ENCODE measurements around the gene SREBF2. TPM values are rescaled to one million over a fixed set of nuclear protein-coding genes. Genes with fewer than 3 reads are reported as not detected.

SREBF2 gene
- total and polyA plus RNA-seq, 2 experiments from 2014 or later, result 113 to 114 TPM

GRCh38 chr22:41899110-41899509, 66.2 kb downstream of the SREBF2 start:
- TF ChIP-seq EZH2phosphoT487 (IDR thresholded peaks at IDR 0.05; ENCODE audit: low read depth, severe bottlenecking, unreplicated experiment) (no peak), EZH2 (IDR thresholded peaks at IDR 0.05; ENCODE audit: borderline replicate concordance) (no peak), CTCF (IDR thresholded peaks at IDR 0.05; ENCODE audit: poor library complexity) (no peak)
- no peaks in the 10 kb centered on the region for H3K9me2 ChIP-seq (replicated peaks; ENCODE audit: insufficient read depth)
- no peaks in the 10 kb centered on the region for H3K36me3 ChIP-seq (replicated peaks; ENCODE audit: insufficient read depth, low read depth)

DNA sequence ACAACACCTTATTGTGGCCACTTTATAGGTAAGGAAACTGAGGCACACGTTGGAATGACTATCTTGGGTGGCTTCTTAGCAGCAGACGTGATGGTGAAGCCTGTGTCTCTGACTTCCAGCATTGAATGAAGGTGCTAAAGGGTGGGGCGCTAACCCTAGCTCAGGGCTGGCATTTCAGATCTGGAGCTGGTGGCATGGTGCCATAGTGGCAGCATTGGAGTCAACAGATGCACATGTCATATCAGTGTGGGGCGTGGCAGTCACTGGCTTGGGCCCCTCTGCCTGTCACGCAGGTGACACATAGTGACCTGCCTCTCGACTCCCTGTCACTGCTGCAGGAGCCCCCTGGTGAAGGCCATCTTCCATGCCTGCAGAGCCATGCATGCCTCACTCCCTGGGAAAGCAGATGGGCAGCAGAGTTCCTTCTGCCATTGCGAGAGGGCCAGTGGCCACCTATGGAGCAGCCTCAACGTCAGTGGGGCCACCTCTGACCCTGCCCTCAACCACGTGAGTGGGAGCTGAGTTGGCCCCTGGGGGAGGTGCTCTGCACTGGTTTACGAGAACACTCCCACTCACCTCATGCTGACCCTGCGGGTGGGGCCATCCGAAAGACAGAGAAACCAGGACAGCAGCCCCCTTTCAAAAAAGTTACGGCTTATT, 67.2 kb downstream of the SREBF2 start:
- Histone ChIP-seq H3K4me3 (no peak overlapping the region), H3K4me2 (no peak overlapping the region), H3K4me1 (ENCODE audit: insufficient read depth) (no peaks in the 10 kb centered on the region), H3K27ac (no peak overlapping the region), H3K27me3 (no peaks in the 10 kb centered on the region), H3K79me2 (no peaks in the 10 kb centered on the region), H3K36me3 (replicated peaks; ENCODE audit: insufficient read depth, low read depth) (no peaks in the 10 kb centered on the region), H4K20me1 (ENCODE audit: insufficient read depth, poor library complexity, severe bottlenecking) (no peaks in the 10 kb centered on the region), H3K9me2 (replicated peaks; ENCODE audit: insufficient read depth) (no peaks in the 10 kb centered on the region), H2AFZ (no peak overlapping the region), H3K9me3 (ENCODE audit: low read depth) (no peaks in the 10 kb centered on the region)
- DNase-seq (ENCODE audit: low spot score), result no peak
- TF ChIP-seq CTCF (IDR thresholded peaks at IDR 0.05; ENCODE audit: poor library complexity) (no peak), EZH2phosphoT487 (IDR thresholded peaks at IDR 0.05; ENCODE audit: low read depth, severe bottlenecking, unreplicated experiment) (no peak), EZH2 (IDR thresholded peaks at IDR 0.05; ENCODE audit: borderline replicate concordance) (no peak)
- WGBS (ENCODE audit: low lambda C conversion rate, missing lambda C conversion rate), result 85% methylated on average over 13 of the region's 13 CpGs

More at GRCh38 chr22:41899110-41899509, 66.2 kb downstream of the SREBF2 start:
- H3K4me3 ChIP-seq, result no peak overlapping the region
- H3K27ac ChIP-seq, result no peak overlapping the region
- no peaks in the 10 kb centered on the region for H3K79me2 ChIP-seq
- no peaks in the 10 kb centered on the region for H3K27me3 ChIP-seq
- 90% methylated on average over 5 of the region's 5 CpGs for WGBS (ENCODE audit: low lambda C conversion rate, missing lambda C conversion rate)
- no peak overlapping the region for H2AFZ ChIP-seq
- no peak overlapping the region for H3K4me2 ChIP-seq
- no peaks in the 10 kb centered on the region for H4K20me1 ChIP-seq (ENCODE audit: insufficient read depth, poor library complexity, severe bottlenecking)
- no peaks in the 10 kb centered on the region for H3K4me1 ChIP-seq (ENCODE audit: insufficient read depth)
- H3K9me3 ChIP-seq (ENCODE audit: low read depth), result no peaks in the 10 kb centered on the region
- no peak for DNase-seq (ENCODE audit: low spot score)

DNA sequence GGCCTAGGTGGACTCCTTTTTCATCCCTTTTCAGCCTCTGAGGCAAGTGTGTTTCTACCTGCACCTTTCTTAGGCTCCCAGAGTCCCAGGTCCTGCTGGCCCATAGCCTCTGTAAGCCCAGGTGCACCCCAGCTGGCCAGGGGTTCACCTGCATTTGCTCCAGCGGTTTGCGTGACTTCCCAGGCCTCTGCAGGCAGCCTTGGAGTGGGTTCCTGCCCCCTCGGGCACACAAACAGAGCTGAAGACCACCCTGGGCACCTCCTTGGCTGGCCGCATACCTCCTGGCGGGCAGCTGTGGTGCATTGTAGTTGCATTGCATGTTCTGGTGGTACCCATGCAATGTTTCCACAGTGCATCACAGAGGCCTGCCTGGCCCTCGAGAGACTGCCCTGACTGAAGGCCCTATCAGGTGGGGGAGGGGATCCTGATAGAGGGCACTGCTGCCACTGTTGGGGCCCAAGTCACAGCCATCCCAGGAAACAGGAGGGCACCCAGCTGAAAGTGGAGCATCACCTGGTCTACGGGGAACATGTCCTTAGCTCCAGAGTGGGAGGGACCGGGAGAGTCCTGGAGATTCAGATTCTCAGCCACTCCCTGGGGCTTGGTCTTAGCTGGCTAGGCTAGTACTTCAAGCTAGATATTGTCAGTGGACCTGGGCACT, 67.9 kb downstream of the SREBF2 start:
- H3K9me3 ChIP-seq (ENCODE audit: low read depth), result no peaks in the 10 kb centered on the region
- no peaks in the 10 kb centered on the region for H3K27me3 ChIP-seq
- no peak overlapping the region for H2AFZ ChIP-seq
- TF ChIP-seq CTCF (IDR thresholded peaks at IDR 0.05; ENCODE audit: poor library complexity) (no peak), EZH2phosphoT487 (IDR thresholded peaks at IDR 0.05; ENCODE audit: low read depth, severe bottlenecking, unreplicated experiment) (no peak), EZH2 (IDR thresholded peaks at IDR 0.05; ENCODE audit: borderline replicate concordance) (no peak)
- no peaks in the 10 kb centered on the region for H3K9me2 ChIP-seq (replicated peaks; ENCODE audit: insufficient read depth)
- H3K4me2 ChIP-seq, result no peak overlapping the region
- no peaks in the 10 kb centered on the region for H4K20me1 ChIP-seq (ENCODE audit: insufficient read depth, poor library complexity, severe bottlenecking)
- no peaks in the 10 kb centered on the region for H3K79me2 ChIP-seq
- no peaks in the 10 kb centered on the region for H3K36me3 ChIP-seq (replicated peaks; ENCODE audit: insufficient read depth, low read depth)
- no peaks in the 10 kb centered on the region for H3K4me1 ChIP-seq (ENCODE audit: insufficient read depth)
- H3K27ac ChIP-seq, result no peak overlapping the region
- WGBS (ENCODE audit: low lambda C conversion rate, missing lambda C conversion rate), result 95% methylated on average over 8 of the region's 8 CpGs
- no peak for DNase-seq (ENCODE audit: low spot score)
- H3K4me3 ChIP-seq, result no peak overlapping the region
